HG02852 (cell line): ENCODE results near the gene PGAM4.
"Not testable (repeated sequence)": the region's sequence is repeated elsewhere in the genome, so short reads cannot be mapped to it uniquely, and the experiment has no call there.

Experiments
- ATAC-seq: cut with Tn5 transposase; IDR thresholded peaks from one replicate; pipeline ENCODE4 v1.9.1; 2021; ENCODE audit warnings: mild to moderate bottlenecking, moderate library complexity; ENCODE audit not compliant: unreplicated experiment

PGAM4 gene

DNA sequence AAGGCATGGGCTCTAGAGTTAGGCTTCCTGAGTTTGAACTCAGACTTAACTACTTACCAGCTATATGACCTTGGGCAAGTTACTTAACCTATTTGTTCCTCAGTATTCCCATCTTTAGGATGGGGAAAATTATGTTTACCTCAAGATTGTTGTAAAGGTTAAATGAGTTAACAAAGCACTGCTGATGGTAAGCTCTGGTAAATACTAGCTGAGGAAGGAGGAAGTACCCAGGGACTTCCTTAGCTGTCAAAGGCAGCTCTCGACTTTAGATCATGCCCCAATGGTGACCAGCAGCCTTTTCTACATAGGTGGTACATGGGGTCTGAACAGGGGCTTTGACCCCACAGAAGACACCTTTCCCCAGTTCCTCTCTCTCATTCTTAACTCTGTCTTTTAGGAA is 38.9 kb downstream of the PGAM4 start:
- no peak for ATAC-seq

DNA sequence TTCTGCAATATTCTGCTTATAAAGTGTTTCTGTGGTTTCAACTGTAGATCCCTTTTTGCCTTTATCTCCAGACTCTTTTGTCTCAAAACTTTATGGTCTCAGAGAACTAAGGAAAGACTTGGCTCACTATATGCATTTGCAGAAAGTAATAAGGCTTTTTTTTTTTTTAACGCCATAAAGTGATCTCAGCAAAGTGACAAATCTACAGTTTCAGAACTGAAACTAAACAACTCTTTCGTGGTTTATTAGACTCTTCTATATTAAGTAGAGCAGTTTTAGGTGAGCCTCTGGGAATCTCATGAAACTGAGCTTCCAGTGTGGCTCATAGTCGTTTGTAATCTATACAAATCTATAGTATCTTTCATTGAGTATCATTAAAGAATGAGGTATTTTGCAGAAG is 43.7 kb downstream of the PGAM4 start:
- no peak for ATAC-seq

DNA sequence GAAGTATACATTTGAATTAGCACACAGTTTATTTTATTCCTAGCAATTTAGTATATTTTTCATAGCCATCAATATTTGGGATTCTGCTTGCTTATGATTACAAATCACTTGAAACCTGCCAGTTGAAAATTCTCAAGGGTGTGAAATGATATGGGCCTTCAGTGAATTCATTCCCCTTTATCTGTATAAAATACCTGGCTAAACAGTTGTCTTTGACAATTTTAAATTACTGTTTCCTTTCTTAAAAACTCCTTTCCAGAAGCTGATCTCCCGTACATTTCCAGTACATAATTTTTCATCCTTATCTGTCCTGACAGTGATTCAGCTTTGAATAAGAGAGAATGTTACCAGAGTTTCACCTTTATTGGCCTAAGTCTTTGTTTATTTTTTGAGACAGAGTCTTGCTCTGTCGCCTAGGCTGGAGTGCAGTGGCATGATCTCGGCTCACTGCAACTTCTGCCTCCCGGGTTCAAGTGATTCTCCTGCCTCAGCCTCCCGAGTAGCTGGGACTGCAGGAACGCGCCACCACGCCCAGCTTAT is 45.0 kb downstream of the PGAM4 start:
- ATAC-seq = no peak

DNA sequence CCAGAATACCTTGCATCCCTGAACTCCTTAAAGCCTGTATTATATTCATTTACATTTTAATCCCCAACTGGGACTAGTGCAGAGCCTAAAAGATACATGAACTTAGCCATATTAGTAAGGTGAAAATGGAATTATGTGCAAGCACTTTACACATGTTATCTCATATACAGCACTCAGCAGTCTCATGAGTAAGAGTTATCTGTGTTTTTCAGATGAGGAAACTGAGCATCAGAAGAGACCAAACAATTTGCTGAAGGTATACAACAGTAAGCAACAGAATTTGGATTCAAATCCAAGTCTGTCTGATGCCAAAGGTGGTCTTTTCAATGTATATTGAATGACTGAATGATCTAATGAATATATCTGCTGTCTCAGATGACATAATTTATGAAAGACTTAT is 46.7 kb downstream of the PGAM4 start:
- no peak for ATAC-seq

- not testable (repeated sequence) for ATAC-seq
These were observed 50.1 kb downstream of the PGAM4 start for GRCh38 chrX:77919370-77919769.

- no peak for ATAC-seq
These were observed 50.9 kb downstream of the PGAM4 start for GRCh38 chrX:77918568-77918967.
